HepG2 (cell line): ENCODE measurements around the gene CD19. TPM values are rescaled to one million over a fixed set of nuclear protein-coding genes. Genes with fewer than 3 reads are reported as not detected.

Source experiments
- ATAC-seq: fragments of 200-7000 bp; cut with Tn5 transposase; 3 replicates; pipeline ENCODE4 v1.9.1; 2020; ENCODE audit warnings: mild to moderate bottlenecking, moderate library complexity
- BruUV-seq: library from RNA; stranded (reverse); fragments of 400-500 nt; replicated peaks from 2 replicates; lab custom pipeline; 2021; lab: Mats Ljungman, UMichigan
- CTCF ChIA-PET: fragments of 300-600 bp; formaldehyde crosslinking; extraction: SDS; loops from one replicate; lab custom pipeline; 2021; ENCODE audit warnings: low total read pairs, inconsistent platforms, low intra/inter-chr PET ratio; lab: Yijun Ruan, JAX
- POLR2A ChIA-PET: fragments of 350-600 bp; sonication (Branson Sonifier 250); formaldehyde crosslinking; loops from one replicate; lab custom pipeline; 2020; ENCODE audit warnings: antibody characterized with exemption, inconsistent platforms; lab: Yijun Ruan, JAX
- DNase-seq: peaks from one replicate; pipeline ENCODE4 v3.0.0-alpha.2; 2015; ENCODE audit warnings: low spot score
- FAIRE-seq: peaks from 3 replicates; lab custom pipeline; 2011; peaks lifted over from hg19 to GRCh38; lab: Jason Lieb, UNC
- H2AFZ ChIP-seq: one replicate; pipeline ENCODE4 v1.6.1; 2011; ENCODE audit warnings: low read length, inconsistent platforms
- H3K27ac ChIP-seq: fragments of 300-600 bp; 3 replicates; pipeline ENCODE4 v1.8.0; 2011; ENCODE audit warnings: mixed run types, mild to moderate bottlenecking, mixed read lengths, low read length, inconsistent platforms; ENCODE audit not compliant: insufficient read depth; ENCODE audit errors: extremely low read length
- H3K27me3 ChIP-seq, 2 experiments: fragments of 200-600 bp in 1 of 2; 2 replicates in 1 of 2; 3 replicates in 1 of 2; pipeline versions ENCODE4 v1.6.0 to v1.8.0; 2011; ENCODE audit warnings: low read length in 2 of 2, mild to moderate bottlenecking in 2 of 2, moderate library complexity in 2 of 2, inconsistent platforms in 1 of 2; ENCODE audit not compliant: insufficient read depth in 2 of 2, control insufficient read depth in 1 of 2
- H3K36me3 ChIP-seq, 2 experiments: fragments of 200-600 bp in 1 of 2; replicated peaks in 1 of 2; 2 replicates in 1 of 2; 3 replicates in 1 of 2; pipeline versions ENCODE4 v1.5.1 to v1.8.0; 2011; ENCODE audit warnings: low read length in 2 of 2, inconsistent platforms in 1 of 2; ENCODE audit not compliant: insufficient read depth in 2 of 2, control insufficient read depth in 1 of 2
- H3K4me1 ChIP-seq: 2 replicates; pipeline ENCODE4 v1.5.1; 2012; ENCODE audit warnings: low read length, inconsistent platforms; ENCODE audit not compliant: insufficient read depth
- H3K4me2 ChIP-seq: 2 replicates; pipeline ENCODE4 v1.6.0; 2011; ENCODE audit warnings: low read depth, low read length, inconsistent platforms
- H3K4me3 ChIP-seq, 3 experiments: fragments of 200-600 bp in 1 of 3; sonication (generic), shearing (Covaris generic) in 1 of 3; replicated peaks in 1 of 3; 2 replicates each; pipeline ENCODE4 v1.5.1; 2011 to 2016; ENCODE audit warnings: low read length in 3 of 3, inconsistent platforms in 2 of 3, low read depth in 2 of 3, mild to moderate bottlenecking in 2 of 3, control low read depth in 1 of 3, mixed read lengths in 1 of 3; ENCODE audit not compliant: insufficient read depth in 1 of 3
- H3K79me2 ChIP-seq: one replicate; pipeline ENCODE4 v1.6.1; 2011; ENCODE audit warnings: low read length, inconsistent platforms; ENCODE audit not compliant: insufficient read depth
- H3K9ac ChIP-seq: 2 replicates; pipeline ENCODE4 v1.6.0; 2011; ENCODE audit warnings: mild to moderate bottlenecking, low read depth, low read length, inconsistent platforms; ENCODE audit not compliant: insufficient read depth
- H3K9me3 ChIP-seq: 2 replicates; pipeline ENCODE4 v1.5.1; 2012; ENCODE audit warnings: mild to moderate bottlenecking, low read length
- H4K20me1 ChIP-seq: 2 replicates; pipeline ENCODE4 v1.6.0; 2011; ENCODE audit warnings: inconsistent platforms, mild to moderate bottlenecking, low read length, moderate library complexity; ENCODE audit not compliant: insufficient read depth
- ZMYM3 ChIP-seq: sonication (generic); formaldehyde crosslinking; IDR thresholded peaks from 2 replicates; pipeline ENCODE4 v1.5.1; 2020; ENCODE audit warnings: mild to moderate bottlenecking, missing genetic modification reagents
- ZNF564 ChIP-seq: sonication (generic); formaldehyde crosslinking; IDR thresholded peaks from 2 replicates; pipeline ENCODE4 v1.8.1; 2023; ENCODE audit warnings: mild to moderate bottlenecking, missing genetic modification reagents
- ZNF670 ChIP-seq: sonication (generic); formaldehyde crosslinking; IDR thresholded peaks from 2 replicates; pipeline ENCODE4 v1.8.0; 2022; ENCODE audit warnings: mild to moderate bottlenecking, missing genetic modification reagents, borderline replicate concordance
- ZNF768 ChIP-seq: sonication (generic); formaldehyde crosslinking; IDR thresholded peaks from 2 replicates; pipeline ENCODE4 v1.4.0; 2020; ENCODE audit warnings: missing genetic modification reagents
- ZSCAN5A ChIP-seq: sonication (generic); formaldehyde crosslinking; IDR thresholded peaks from 2 replicates; pipeline ENCODE4 v1.8.0; 2022; ENCODE audit warnings: mild to moderate bottlenecking, missing genetic modification reagents, borderline replicate concordance
- WGBS: methylation state at CpG from one replicate; pipeline ENCODE4 v1.1.6; 2017; ENCODE audit warnings: low lambda C conversion rate; 5-methylcytosine and 5-hydroxymethylcytosine counted together
- in situ Hi-C: cut with HindIII; loops from 2 replicates; pipeline ENCODE4 v1.10.0; 2017; ENCODE audit warnings: low pct_unique_long_range_greater_than_20kb; ENCODE audit not compliant: extremely low pct_ligation_motif_present
- intact Hi-C: fragments of 100-400 bp; cut with micrococcal nuclease; formaldehyde crosslinking; loops from one replicate; pipeline ENCODE4 v1.10.0; 2022; ENCODE audit not compliant: unreplicated experiment
- polyA plus RNA-seq, 8 experiments: library from polyadenylated mRNA; depleted of rRNA in 3 of 8; stranded (reverse) in 7 of 8; unstranded in 1 of 8; fragments of >200 nt; fragmentation: Illumina TruSeq in 4 of 8; extraction: Trizol in 4 of 8; gene quantifications; 2 replicates each; pipeline versions ENCODE4 v1.2.1 to v1.2.3, GENCODE V29; 2011 to 2016; ENCODE audit warnings: low read depth in 4 of 8, missing spikeins in 1 of 8, mixed read lengths in 1 of 8; ENCODE audit not compliant: insufficient read depth in 1 of 8
- total RNA-seq, 5 experiments: library from RNA; depleted of rRNA; stranded (reverse); fragments of >200 nt; fragmentation: Illumina TruSeq; extraction: Trizol; gene quantifications; 2 replicates each; pipeline ENCODE4 v1.2.3, GENCODE V29; 2016; ENCODE audit warnings: low read depth in 1 of 5
- TF ChIP-seq, protein P1 (sequence below): sonication (generic); formaldehyde crosslinking; IDR thresholded peaks from 2 replicates; pipeline ENCODE4 v1.4.0; 2020; ENCODE audit warnings: missing genetic modification reagents

CD19 gene
- total and polyA plus RNA-seq, 2 of the 13 experiments (the other 11 are each of a cell fraction or from before 2014, with no cell fraction given): 0.55 to 1.1 TPM

DNA sequence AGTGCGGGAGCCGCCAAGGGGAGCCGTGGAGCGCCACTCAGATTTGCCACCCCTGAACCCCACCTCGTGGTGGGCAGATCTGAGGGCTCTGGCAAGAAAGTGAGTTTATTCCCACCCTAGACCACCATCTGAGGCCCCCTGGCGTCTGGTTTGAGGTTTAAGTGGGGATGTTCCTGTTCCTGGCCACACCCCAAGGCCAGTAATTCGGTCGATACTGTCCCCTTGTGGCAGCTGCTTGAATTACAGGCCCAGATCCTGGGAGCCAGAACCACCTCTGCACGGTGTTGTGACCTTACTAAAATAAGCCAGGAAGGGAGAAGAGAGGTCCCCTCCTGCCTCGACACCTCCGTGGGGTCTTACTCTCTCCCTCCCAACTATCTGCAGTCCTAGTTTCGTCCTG is 49.7 kb downstream of the CD19 start (continued):
- TF ChIP-seq, protein P1, sequence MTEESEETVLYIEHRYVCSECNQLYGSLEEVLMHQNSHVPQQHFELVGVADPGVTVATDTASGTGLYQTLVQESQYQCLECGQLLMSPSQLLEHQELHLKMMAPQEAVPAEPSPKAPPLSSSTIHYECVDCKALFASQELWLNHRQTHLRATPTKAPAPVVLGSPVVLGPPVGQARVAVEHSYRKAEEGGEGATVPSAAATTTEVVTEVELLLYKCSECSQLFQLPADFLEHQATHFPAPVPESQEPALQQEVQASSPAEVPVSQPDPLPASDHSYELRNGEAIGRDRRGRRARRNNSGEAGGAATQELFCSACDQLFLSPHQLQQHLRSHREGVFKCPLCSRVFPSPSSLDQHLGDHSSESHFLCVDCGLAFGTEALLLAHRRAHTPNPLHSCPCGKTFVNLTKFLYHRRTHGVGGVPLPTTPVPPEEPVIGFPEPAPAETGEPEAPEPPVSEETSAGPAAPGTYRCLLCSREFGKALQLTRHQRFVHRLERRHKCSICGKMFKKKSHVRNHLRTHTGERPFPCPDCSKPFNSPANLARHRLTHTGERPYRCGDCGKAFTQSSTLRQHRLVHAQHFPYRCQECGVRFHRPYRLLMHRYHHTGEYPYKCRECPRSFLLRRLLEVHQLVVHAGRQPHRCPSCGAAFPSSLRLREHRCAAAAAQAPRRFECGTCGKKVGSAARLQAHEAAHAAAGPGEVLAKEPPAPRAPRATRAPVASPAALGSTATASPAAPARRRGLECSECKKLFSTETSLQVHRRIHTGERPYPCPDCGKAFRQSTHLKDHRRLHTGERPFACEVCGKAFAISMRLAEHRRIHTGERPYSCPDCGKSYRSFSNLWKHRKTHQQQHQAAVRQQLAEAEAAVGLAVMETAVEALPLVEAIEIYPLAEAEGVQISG (CRISPR knock-in tag): peak; percentile 36; the same call in 1 of the 2 replicates
- no peak for TF ChIP-seq ZNF670 (CRISPR knock-in tag)

GRCh38 chr16:28982418-28982817 is 50.6 kb downstream of the CD19 start:
- Histone ChIP-seq H3K4me1 (no peaks in the 10 kb centered on the region), H3K4me3 (no peak overlapping the region), H3K27ac (no peak overlapping the region)
- POLR2A ChIA-PET: interaction anchor here (1.0 kb wide), 1 partner anchor 8 kb away, joined by 3 read pairs; the partner anchor contains the start of gene SPNS1
- intact Hi-C loops: no loop called here
- whole genome bisulfite sequencing: 96% methylated on average over 10 of the region's 10 CpGs
- DNase-seq: no peak
- TF ChIP-seq ZSCAN5A (CRISPR knock-in tag) (no peak), ZNF768 (peak; percentile 96), ZNF564 (CRISPR knock-in tag) (no peak), ZMYM3 (CRISPR knock-in tag) (peak; percentile 83)
- TF ChIP-seq, all 625 proteins: peak for 2
- H4K20me1 ChIP-seq: no peaks in the 10 kb centered on the region; the same call in 1 of the 2 replicates
- H3K9me3 ChIP-seq: no peaks in the 10 kb centered on the region
- H3K9ac ChIP-seq: no peak overlapping the region
- H2AFZ ChIP-seq: no peak overlapping the region
- no TSS peak for BruUV-seq
- ATAC-seq (no peak), FAIRE-seq (no peak)
- no peaks in the 10 kb centered on the region for H3K27me3 ChIP-seq
- in situ Hi-C loops: no loop called here
- H3K4me2 ChIP-seq: no peak overlapping the region
- peaks cover 23 to 55% of the 10 kb centered on the region in 2 experiments for H3K36me3 ChIP-seq
- CTCF ChIA-PET: no interaction called here
- no peaks in the 10 kb centered on the region for H3K79me2 ChIP-seq
